Activated CD8-positive, alpha-beta memory T cell treated with anti-CD3 and anti-CD28 coated beads, Interleukin-2, amount 50 U/mL, for 1 hour (primary cell): Measurements from ENCODE around the gene NBAS.
"Not testable (repeated sequence)": the region's sequence is repeated elsewhere in the genome, so short reads cannot be mapped to it uniquely, and the experiment has no call there.

Experiments used
- DNase-seq: peaks from one replicate; pipeline ENCODE4 v3.0.0-alpha.2; 2020; ENCODE audit errors: extremely low read depth

The NBAS gene

DNA sequence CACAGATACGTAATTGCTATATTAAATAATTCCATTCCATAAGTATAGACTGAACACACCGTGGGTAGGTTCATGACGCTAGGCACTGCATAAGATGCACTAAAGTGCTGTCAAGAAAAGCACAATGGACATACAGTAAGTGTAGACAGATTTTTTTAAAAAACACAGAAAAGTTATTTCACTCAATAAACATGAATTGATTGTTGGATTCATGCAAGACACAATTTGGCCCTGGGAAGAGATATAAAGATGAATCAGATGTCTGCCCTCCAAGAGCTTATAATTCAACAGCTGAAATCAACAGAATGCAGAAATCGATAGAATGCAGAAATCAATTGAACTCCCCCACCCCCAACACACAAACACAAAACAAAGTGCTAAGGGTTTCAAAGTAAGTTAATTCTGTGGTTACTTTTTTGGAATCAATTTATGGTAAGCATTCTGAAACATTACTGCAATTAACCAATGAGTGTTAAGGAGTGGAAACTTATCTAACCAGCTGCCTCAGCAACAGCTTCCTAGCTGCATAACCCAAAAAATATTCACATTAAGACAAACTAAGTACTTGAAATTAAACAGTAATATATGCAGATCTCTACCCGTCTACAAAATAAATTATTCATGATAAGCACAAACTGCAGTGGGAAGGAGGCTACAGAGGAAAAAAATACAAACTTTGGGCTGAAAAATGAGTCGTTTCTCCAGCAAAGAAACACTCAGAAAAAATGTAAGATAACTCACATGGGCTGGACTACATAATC is 1.6 kb downstream of the NBAS start:
- no peak for DNase-seq

- DNase-seq, result no peak
Observed at GRCh38 chr2:15557887-15558311, 3.2 kb downstream of the NBAS start.

DNA sequence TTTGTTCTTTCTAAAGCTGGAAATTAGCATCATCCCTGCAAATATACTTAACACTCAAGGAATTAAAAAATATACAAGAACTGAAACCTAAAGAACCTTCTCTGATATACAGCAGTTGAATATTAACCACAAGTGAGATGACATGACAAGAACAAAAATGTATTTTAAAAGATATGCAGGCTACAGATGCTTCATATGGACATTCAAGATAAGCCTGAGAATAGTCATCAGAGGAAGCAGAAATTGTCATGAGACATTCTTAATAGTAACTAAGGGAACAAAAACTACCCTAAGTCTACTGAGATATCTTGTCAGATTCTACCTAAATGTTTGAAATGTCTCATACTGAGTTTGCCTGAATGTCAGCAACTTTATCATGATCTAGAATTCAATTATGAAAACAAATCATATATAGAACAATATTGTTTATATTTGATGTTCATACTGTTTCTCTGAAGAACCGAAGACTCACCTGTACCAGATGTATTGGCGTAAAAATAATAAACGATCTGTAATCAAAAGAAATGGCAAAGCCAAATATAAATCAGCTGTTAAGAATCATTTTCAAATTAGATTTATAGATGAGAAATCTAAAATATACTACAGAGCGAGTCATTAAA is 4.7 kb downstream of the NBAS start:
- DNase-seq, result no peak

- no peak for DNase-seq
Observed at GRCh38 chr2:15555760-15556193, 5.4 kb downstream of the NBAS start.

DNA sequence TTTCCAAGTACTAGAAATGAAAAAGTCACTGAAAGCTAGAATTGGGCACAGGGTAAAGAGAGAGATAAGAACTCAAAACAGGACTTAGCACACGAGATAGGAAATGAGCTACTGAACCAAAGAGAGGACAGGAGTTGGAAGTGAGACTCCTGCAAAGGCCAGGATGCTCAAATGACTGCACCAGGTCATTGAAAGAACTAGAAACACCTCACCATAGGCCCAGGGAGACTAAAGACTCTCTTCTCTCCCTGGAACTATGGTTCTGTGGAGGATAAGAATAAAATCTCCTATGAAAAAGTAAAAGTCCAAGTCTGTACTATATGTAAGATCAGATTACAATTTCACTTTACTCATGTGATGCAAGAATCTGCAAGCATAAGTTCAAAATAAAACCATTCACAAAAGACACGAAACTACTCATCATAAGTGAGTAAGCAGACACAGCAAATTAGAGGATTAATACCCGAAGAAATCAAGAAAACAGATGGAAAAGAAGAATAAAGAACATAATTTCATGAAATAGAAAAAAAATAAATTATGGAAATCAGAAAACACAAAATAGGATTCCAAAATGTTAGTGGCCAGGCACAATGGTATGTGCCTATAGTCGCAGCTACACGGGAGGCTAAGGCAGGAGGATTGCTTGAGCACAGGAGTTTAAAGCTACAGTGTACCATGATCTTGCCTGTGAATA is 6.5 kb downstream of the NBAS start:
- no peak for DNase-seq

- DNase-seq, result no peak
Observed at GRCh38 chr2:15553951-15554350, 7.2 kb downstream of the NBAS start.

GRCh38 chr2:15553519-15553918 is 7.6 kb downstream of the NBAS start:
- DNase-seq, result no peak

GRCh38 chr2:15548974-15549373 is 12.2 kb downstream of the NBAS start:
- DNase-seq, result no peak

DNA sequence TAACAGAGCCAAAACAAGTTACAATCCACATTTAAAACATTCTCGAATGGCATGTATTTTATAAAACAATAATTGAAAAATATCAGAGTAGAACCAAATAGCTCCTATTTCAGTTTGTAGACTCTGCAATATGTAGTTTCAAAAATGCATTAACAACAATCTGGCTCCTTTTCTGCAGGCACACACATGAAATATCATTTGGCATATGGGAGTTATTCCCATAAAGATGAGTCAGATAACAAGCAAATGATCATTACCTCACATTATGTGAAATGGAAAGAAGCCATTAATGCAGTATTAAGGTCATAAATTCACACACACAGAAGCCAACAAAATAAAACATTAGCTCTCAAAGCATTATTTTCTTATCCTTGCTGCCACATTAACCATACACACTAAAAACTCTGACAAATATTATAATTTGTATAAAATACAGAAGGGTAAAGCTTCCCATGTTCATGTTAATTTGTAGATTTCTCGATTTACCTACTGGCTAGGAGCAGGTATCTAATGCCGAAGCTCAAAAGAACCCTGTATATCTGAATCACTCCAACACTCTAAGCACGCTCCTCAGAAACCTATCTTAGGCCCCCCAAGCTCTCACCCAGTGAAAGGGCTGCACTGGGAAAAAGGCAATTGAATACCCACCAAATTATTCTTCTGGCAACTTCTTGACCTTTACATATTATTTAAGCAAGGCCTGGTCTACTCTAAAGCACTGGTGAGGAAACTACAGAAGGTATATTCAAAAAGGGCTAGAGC is 13.8 kb downstream of the NBAS start:
- no peak for DNase-seq

DNA sequence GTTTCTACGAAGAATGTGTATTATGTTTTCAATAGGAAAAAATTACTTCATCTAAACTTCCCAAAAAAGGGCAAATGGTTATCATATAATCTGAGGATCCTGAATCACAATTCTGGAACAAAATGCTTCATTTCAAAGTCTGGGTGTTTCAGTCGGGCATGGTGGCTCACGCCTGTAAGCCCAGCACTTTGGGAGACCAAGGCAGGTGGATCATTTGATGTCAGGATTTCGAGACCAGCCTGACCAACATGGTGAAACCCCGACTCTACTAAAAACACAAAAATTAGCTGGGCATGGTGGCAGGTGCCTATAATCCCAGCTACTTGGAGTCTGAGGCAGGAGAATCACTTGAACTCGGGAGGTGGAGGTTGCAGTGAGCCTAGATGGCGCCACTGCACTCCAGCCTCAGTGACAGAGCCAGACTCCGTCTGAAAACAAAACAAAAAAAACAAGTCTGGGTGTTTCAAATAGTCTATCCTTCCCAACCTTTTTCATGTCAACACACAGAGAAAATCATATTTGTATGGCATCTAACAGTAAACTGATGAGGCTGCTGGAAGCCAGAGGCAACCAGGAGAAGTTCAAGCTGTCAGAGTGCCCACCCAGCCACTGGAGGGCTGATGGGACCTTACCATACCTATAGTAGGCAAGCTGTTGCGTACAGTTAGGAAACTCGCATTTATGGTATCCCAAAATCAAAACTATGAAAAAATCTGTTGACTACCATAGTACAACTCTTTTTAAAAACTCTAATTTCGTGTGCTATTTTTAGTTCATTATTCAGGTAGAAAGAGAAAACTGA is 14.6 kb downstream of the NBAS start:
- DNase-seq, result no peak

DNA sequence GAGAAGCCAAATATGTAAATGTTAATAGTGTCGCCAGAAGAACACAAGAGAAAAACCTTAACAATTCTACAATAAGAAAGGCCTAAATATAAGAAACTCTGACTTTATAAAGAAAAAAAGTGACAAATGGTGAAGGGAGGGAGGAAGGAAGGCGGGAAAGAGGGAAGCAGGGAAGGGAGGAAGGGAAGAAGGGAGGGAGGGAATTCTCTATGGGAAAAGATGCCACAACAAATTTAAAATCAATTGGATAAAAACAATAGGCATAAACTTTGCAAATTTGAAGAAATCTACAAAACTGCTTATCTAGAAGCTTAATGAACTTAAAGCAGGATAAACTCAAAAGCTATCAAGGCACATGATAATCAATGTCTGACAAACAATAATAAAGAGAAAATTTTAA is 16.9 kb downstream of the NBAS start:
- no peak for DNase-seq

- DNase-seq, result no peak
Observed at GRCh38 chr2:15543541-15543940, 17.6 kb downstream of the NBAS start.

- DNase-seq, result no peak
Observed at GRCh38 chr2:15543053-15543452, 18.1 kb downstream of the NBAS start.

DNA sequence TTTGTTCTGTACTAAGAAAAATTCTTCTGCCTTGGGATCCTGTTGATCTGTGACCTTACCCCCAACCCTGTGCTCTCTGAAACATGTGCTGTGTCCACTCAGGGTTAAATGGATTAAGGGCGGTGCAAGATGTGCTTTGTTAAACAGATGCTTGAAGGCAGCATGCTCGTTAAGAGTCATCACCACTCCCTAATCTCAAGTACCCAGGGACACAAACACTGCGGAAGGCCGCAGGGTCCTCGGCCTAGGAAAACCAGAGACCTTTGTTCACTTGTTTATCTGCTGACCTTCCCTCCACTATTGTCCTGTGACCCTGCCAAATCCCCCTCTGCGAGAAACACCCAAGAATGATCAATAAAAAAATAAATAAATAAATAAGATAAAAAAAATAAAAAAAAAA is 18.9 kb downstream of the NBAS start:
- DNase-seq, result not testable (repeated sequence)

GRCh38 chr2:15540523-15540922 is 20.6 kb downstream of the NBAS start:
- not testable (repeated sequence) for DNase-seq

GRCh38 chr2:15539999-15540398 is 21.1 kb downstream of the NBAS start:
- DNase-seq, result no peak

DNA sequence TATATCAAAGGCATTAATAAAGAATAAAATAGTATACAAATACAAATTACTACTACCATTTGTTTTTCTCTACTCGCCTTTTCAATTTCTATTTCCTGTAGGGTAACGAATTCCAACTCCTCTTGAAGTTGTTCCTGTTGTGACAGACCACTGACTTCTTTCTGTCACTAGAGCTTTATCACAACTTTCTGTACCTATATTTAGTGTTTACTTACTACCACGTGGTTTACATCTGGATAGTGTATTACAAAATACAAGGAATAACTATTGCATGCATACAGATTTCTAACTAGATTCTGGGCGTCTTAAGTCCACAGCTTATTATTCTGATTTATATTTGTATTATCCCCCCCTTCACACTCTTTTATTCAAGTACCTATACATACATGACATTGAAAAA is 22.3 kb downstream of the NBAS start:
- no peak for DNase-seq

DNA sequence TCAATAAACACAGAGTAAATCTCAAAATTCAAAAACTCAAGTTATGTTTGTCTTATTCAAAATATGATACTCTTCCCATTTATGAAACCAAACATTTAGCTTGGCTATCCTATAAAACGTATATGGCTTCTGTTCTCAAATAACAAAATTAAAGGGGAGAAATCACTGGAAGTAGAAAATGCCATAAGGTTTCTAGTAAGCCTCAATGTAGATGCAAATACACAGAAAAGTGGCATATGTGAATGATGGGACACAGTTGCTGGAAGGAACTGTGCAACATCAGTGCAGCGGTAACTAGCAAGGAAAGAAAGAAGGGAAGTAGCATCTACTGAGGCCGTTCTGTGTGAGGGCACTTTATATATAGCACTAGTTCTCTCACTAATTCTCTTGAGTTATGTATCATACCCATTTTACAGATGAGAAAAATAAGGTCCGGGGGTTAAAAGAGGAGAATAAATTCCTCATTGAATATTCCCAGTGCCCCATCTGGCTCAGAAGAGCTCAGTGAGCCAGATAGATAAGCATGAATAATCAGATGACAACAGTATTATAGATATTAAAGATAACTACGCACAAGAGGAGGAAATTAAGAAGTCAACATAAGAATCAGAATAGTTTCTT is 27.2 kb downstream of the NBAS start:
- DNase-seq, result no peak

DNA sequence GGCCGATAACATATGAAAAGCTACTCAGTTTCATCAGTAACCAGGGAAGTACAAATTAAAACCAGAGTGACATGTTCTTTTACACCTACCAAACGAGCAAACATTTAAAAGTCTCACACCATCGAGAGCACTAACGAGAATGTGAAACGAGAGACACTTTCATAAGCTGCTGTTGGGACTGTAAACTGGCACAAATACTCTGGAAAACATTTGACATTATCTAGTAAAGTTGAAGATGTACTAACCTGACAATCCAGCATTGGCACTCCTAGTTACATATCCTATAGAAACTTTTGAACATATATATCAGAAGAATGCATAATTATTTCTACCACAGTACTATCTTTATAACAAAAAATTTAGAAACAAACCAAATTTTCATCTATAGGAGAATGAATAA is 28.1 kb downstream of the NBAS start:
- DNase-seq, result no peak

GRCh38 chr2:15531095-15531854 is 29.9 kb downstream of the NBAS start:
- DNase-seq, result no peak
